ENCODE data around the gene CCDC192.

DNA sequence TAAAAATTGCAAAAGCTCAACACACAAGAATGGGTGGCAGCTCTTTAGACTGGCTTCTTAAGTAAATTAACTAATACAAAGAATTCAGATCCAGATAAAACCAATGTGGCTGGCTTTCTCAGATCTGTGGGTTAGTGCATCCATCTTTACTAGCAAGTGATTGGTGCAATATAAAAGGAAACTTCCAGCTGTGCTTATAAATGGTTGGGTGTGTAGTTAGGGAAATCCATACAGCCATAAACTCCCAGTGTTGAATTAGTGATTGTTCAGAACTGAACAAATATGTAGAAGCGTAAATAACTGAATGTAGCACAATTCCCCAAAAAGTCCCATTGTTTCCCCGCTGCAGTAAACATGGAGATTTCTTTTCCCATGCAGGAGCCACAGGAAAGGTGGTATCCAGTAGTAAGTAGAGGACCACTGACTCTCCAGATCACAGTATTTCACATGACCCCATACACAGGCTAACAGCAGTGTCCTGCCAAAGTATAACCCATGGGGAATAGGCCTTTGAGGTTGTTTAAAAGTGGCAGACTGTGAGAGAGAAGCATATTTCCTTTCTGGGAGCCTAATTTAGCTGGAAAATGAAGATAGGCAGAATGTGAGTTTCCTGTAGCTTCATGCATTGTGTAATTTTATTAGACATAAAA, 207.2 kb downstream of the CCDC192 start:
- TF ChIP-seq, protein P1, sequence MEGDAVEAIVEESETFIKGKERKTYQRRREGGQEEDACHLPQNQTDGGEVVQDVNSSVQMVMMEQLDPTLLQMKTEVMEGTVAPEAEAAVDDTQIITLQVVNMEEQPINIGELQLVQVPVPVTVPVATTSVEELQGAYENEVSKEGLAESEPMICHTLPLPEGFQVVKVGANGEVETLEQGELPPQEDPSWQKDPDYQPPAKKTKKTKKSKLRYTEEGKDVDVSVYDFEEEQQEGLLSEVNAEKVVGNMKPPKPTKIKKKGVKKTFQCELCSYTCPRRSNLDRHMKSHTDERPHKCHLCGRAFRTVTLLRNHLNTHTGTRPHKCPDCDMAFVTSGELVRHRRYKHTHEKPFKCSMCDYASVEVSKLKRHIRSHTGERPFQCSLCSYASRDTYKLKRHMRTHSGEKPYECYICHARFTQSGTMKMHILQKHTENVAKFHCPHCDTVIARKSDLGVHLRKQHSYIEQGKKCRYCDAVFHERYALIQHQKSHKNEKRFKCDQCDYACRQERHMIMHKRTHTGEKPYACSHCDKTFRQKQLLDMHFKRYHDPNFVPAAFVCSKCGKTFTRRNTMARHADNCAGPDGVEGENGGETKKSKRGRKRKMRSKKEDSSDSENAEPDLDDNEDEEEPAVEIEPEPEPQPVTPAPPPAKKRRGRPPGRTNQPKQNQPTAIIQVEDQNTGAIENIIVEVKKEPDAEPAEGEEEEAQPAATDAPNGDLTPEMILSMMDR (conservative IDR thresholded peaks at IDR 0.05; ENCODE audit: low read depth, low read length), result no peak
- no peak for TF ChIP-seq MXI1 (IDR thresholded peaks at IDR 0.05; ENCODE audit: borderline replicate concordance, low read depth, low read length)
- no peak for TF ChIP-seq FOS (IDR thresholded peaks at IDR 0.05; ENCODE audit: low read depth, low read length)

Data from IMR-90 (cell line).